Measurements from ENCODE around the gene PHF21B.

PHF21B gene

GRCh38 chr22:44837481-44837880 is 172.3 kb downstream of the PHF21B start (continued):
- no peak for TF ChIP-seq ZNF26 (tag by site-specific recombination; IDR thresholded peaks at IDR 0.05)
- no peak for TF ChIP-seq ZNF2 (tag by site-specific recombination; IDR thresholded peaks at IDR 0.05)
- TF ChIP-seq, protein P1, sequence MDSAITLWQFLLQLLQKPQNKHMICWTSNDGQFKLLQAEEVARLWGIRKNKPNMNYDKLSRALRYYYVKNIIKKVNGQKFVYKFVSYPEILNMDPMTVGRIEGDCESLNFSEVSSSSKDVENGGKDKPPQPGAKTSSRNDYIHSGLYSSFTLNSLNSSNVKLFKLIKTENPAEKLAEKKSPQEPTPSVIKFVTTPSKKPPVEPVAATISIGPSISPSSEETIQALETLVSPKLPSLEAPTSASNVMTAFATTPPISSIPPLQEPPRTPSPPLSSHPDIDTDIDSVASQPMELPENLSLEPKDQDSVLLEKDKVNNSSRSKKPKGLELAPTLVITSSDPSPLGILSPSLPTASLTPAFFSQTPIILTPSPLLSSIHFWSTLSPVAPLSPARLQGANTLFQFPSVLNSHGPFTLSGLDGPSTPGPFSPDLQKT (IDR thresholded peaks at IDR 0.05; ENCODE audit: borderline replicate concordance, low read depth, low read length), result no peak
- no peak for TF ChIP-seq ZNF791 (tag by site-specific recombination; IDR thresholded peaks at IDR 0.05)
- no peak for TF ChIP-seq ZBTB7A (tag by site-specific recombination; IDR thresholded peaks at IDR 0.05; ENCODE audit: low read depth)

GRCh38 chr22:44834065-44834464 is 175.7 kb downstream of the PHF21B start:
- ChIA-PET CTCF (no interaction called here), POLR2A (no interaction called here)
- Histone ChIP-seq H3K4me1 (ENCODE audit: control insufficient read depth, insufficient read depth, low read length) (no peaks in the 10 kb centered on the region), H3K36me3 (ENCODE audit: control insufficient read depth in 2 of 2, insufficient read depth in 1 of 2, low read length in 2 of 2) (peaks cover 5 to 15% of the 10 kb centered on the region in 2 experiments), H3K4me3 (ENCODE audit: low read depth, low read length) (no peak overlapping the region), H3K9me3 (ENCODE audit: control insufficient read depth, insufficient read depth, low read depth, low read length) (no peaks in the 10 kb centered on the region; the same call in 1 of the 2 replicates), H3K27ac (ENCODE audit: extremely low read depth, low read depth, low read length) (no peak overlapping the region)
- TF ChIP-seq MYNN (tag by site-specific recombination; IDR thresholded peaks at IDR 0.05; ENCODE audit: borderline replicate concordance), result no peak
- no peak for TF ChIP-seq ZNF626 (tag by site-specific recombination; IDR thresholded peaks at IDR 0.05)
- TF ChIP-seq ZNF837 (tag by site-specific recombination; IDR thresholded peaks at IDR 0.05), result no peak
- TF ChIP-seq ZSCAN23 (tag by site-specific recombination; IDR thresholded peaks at IDR 0.05), result no peak
- no peak for TF ChIP-seq IKZF3 (tag by site-specific recombination; IDR thresholded peaks at IDR 0.05)

- Histone ChIP-seq H3K9me3 (ENCODE audit: control insufficient read depth, insufficient read depth, low read depth, low read length) (no peaks in the 10 kb centered on the region; the same call in 1 of the 2 replicates), H3K36me3 (ENCODE audit: control insufficient read depth in 2 of 2, insufficient read depth in 1 of 2, low read length in 2 of 2) (peaks cover 5 to 15% of the 10 kb centered on the region in 2 experiments), H3K4me1 (ENCODE audit: control insufficient read depth, insufficient read depth, low read length) (no peaks in the 10 kb centered on the region), H3K27ac (ENCODE audit: extremely low read depth, low read depth, low read length) (no peak overlapping the region), H3K4me3 (ENCODE audit: low read depth, low read length) (no peak overlapping the region)
- ChIA-PET POLR2A (no interaction called here), CTCF (interaction anchor here (0.7 to 1.9 kb wide), 2 partner anchors 12 to 947 kb away, joined by 4 to 9 read pairs; no protein-coding TSS in a partner anchor)
- TF ChIP-seq, protein P2, sequence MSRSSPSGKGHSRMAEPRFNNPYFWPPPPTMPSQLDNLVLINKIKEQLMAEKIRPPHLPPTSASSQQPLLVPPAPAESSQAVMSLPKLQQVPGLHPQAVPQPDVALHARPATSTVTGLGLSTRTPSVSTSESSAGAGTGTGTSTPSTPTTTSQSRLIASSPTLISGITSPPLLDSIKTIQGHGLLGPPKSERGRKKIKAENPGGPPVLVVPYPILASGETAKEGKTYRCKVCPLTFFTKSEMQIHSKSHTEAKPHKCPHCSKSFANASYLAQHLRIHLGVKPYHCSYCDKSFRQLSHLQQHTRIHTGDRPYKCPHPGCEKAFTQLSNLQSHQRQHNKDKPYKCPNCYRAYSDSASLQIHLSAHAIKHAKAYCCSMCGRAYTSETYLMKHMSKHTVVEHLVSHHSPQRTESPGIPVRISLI (tag by site-specific recombination; IDR thresholded peaks at IDR 0.05), result 0 out of 2 replicates have a peak, but pooled peaks have one; percentile 34
- TF ChIP-seq ZNF624 (tag by site-specific recombination; IDR thresholded peaks at IDR 0.05), result no peak
- TF ChIP-seq ZNF248 (tag by site-specific recombination; IDR thresholded peaks at IDR 0.05), result peak; percentile 98
Observed at GRCh38 chr22:44831885-44832284, 177.9 kb downstream of the PHF21B start.

All from HEK293 (cell line).